ENCODE data around the gene S100A5. TPM values are rescaled to one million over a fixed set of nuclear protein-coding genes. Genes with fewer than 3 reads are reported as not detected.
A peak's percentile ranks its signal among the peaks of the same experiment; 100 is the strongest.

S100A5 gene
- total and polyA plus RNA-seq, 9 of the 15 experiments (the other 6 are each of a cell fraction or from before 2014, with no cell fraction given): 0.56 to 1.4 (median 0.64) TPM; not detected in 5

DNA sequence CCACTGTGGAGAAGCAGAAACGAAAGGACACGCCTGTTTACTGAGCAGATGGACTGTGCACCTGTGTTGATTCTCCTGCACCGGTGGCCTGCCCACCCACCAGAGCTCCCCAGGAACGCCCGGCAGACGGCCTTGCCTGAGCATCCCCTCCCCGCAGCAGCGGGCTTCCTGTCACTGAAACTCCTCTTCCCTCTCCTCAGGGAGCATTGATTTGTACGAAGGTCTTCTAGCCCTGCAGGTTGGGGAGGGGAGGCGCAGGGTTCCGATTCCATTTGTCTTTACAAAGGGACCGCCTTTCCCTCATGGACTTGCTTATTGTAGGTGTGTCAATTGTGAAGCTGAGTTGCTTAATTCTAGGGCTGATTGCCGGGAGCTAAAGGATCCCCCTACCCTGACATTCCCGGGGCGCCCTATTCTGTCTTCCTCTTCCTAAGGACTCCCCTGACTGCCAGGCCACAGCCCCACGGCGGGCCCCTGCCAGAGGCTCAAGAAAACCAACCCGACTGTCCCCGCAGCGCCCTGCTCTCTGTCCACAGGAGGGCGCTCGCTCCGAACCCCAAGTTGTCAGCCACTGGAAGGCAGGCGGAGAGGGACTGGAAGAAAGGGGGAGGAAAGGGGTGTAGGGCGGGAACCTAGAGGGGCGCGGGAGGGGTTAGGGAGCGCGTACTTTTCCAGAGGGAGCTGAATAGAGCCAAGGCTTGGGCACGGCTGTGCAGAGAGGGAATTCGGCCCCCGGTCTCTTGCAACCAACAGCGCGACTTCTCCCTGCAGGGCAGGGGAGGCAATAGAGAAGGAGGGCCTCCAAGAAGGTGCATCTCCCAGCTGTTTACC lies 7.8 kb downstream of the S100A5 start (continued):
- TF ChIP-seq, protein P1, sequence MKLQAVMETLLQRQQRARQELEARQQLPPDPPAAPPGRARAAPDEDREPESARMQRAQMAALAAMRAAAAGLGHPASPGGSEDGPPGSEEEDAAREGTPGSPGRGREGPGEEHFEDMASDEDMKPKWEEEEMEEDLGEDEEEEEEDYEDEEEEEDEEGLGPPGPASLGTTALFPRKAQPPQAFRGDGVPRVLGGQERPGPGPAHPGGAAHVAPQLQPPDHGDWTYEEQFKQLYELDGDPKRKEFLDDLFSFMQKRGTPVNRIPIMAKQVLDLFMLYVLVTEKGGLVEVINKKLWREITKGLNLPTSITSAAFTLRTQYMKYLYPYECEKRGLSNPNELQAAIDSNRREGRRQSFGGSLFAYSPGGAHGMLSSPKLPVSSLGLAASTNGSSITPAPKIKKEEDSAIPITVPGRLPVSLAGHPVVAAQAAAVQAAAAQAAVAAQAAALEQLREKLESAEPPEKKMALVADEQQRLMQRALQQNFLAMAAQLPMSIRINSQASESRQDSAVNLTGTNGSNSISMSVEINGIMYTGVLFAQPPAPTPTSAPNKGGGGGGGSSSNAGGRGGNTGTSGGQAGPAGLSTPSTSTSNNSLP (IDR thresholded peaks at IDR 0.05; ENCODE audit: borderline replicate concordance, low read depth, low read length): no peak
- TF ChIP-seq ZNF431 (CRISPR knock-in tag; IDR thresholded peaks at IDR 0.05) (no peak), ZSCAN29 (IDR thresholded peaks at IDR 0.05) (no peak), THRAP3 (IDR thresholded peaks at IDR 0.05; ENCODE audit: borderline replicate concordance) (no peak), E2F8 (IDR thresholded peaks at IDR 0.05; ENCODE audit: low read depth, partially characterized antibody) (peak; percentile 35), BRD4 (IDR thresholded peaks at IDR 0.05) (no peak), TEAD4 (IDR thresholded peaks at IDR 0.05; ENCODE audit: low read length) (no peak), TEAD4 (CRISPR knock-in tag; IDR thresholded peaks at IDR 0.05; ENCODE audit: borderline replicate concordance) (no peak), CTBP1 (IDR thresholded peaks at IDR 0.05; ENCODE audit: borderline replicate concordance) (0 out of 2 replicates have a peak, but pooled peaks have one; percentile 18)
- TF ChIP-seq, protein P2, sequence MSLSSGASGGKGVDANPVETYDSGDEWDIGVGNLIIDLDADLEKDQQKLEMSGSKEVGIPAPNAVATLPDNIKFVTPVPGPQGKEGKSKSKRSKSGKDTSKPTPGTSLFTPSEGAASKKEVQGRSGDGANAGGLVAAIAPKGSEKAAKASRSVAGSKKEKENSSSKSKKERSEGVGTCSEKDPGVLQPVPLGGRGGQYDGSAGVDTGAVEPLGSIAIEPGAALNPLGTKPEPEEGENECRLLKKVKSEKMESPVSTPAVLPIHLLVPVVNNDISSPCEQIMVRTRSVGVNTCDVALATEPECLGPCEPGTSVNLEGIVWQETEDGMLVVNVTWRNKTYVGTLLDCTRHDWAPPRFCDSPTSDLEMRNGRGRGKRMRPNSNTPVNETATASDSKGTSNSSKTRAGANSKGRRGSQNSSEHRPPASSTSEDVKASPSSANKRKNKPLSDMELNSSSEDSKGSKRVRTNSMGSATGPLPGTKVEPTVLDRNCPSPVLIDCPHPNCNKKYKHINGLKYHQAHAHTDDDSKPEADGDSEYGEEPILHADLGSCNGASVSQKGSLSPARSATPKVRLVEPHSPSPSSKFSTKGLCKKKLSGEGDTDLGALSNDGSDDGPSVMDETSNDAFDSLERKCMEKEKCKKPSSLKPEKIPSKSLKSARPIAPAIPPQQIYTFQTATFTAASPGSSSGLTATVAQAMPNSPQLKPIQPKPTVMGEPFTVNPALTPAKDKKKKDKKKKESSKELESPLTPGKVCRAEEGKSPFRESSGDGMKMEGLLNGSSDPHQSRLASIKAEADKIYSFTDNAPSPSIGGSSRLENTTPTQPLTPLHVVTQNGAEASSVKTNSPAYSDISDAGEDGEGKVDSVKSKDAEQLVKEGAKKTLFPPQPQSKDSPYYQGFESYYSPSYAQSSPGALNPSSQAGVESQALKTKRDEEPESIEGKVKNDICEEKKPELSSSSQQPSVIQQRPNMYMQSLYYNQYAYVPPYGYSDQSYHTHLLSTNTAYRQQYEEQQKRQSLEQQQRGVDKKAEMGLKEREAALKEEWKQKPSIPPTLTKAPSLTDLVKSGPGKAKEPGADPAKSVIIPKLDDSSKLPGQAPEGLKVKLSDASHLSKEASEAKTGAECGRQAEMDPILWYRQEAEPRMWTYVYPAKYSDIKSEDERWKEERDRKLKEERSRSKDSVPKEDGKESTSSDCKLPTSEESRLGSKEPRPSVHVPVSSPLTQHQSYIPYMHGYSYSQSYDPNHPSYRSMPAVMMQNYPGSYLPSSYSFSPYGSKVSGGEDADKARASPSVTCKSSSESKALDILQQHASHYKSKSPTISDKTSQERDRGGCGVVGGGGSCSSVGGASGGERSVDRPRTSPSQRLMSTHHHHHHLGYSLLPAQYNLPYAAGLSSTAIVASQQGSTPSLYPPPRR (CRISPR knock-in tag; IDR thresholded peaks at IDR 0.05; ENCODE audit: borderline replicate concordance): no peak
- TF ChIP-seq, protein P3, sequence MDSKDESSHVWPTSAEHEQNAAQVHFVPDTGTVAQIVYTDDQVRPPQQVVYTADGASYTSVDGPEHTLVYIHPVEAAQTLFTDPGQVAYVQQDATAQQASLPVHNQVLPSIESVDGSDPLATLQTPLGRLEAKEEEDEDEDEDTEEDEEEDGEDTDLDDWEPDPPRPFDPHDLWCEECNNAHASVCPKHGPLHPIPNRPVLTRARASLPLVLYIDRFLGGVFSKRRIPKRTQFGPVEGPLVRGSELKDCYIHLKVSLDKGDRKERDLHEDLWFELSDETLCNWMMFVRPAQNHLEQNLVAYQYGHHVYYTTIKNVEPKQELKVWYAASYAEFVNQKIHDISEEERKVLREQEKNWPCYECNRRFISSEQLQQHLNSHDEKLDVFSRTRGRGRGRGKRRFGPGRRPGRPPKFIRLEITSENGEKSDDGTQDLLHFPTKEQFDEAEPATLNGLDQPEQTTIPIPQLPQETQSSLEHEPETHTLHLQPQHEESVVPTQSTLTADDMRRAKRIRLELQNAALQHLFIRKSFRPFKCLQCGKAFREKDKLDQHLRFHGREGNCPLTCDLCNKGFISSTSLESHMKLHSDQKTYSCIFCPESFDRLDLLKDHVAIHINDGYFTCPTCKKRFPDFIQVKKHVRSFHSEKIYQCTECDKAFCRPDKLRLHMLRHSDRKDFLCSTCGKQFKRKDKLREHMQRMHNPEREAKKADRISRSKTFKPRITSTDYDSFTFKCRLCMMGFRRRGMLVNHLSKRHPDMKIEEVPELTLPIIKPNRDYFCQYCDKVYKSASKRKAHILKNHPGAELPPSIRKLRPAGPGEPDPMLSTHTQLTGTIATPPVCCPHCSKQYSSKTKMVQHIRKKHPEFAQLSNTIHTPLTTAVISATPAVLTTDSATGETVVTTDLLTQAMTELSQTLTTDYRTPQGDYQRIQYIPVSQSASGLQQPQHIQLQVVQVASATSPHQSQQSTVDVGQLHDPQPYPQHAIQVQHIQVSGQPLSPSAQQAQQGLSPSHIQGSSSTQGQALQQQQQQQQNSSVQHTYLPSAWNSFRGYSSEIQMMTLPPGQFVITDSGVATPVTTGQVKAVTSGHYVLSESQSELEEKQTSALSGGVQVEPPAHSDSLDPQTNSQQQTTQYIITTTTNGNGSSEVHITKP (IDR thresholded peaks at IDR 0.05; ENCODE audit: partially characterized antibody): peak; percentile 15

All from K562 (cell line).